H1 (cell line): ENCODE results near the gene KLF4. TPM values are rescaled to one million over a fixed set of nuclear protein-coding genes. Genes with fewer than 3 reads are reported as not detected.

ENCODE experiments used
- CTCF ChIA-PET: fragments of 300-600 bp; sonication (Branson Sonifier 250); formaldehyde crosslinking; loops from one replicate; lab custom pipeline; 2021; ENCODE audit not compliant: partially characterized antibody; lab: Charles Lee
- POLR2A ChIA-PET: fragments of 300-600 bp; sonication (Branson Sonifier 250); formaldehyde crosslinking; loops from one replicate; lab custom pipeline; 2021; ENCODE audit warnings: inconsistent platforms; ENCODE audit not compliant: partially characterized antibody; lab: Charles Lee
- DNase-seq, 2 experiments: peaks; one replicate each; pipeline versions ENCODE4 v3.0.0 to v3.0.0-alpha.2; 2010 to 2022; ENCODE audit warnings: low spot score in 2 of 2, low read depth in 1 of 2, mixed read lengths in 1 of 2
- FAIRE-seq: peaks from 2 replicates; lab custom pipeline; 2011; peaks lifted over from hg19 to GRCh38; lab: Jason Lieb, UNC
- H2AFZ ChIP-seq: 2 replicates; pipeline ENCODE4 v1.8.1; 2012; ENCODE audit warnings: low read length, inconsistent platforms
- H2AK5ac ChIP-seq: 2 replicates; pipeline ENCODE4 v1.6.1; 2013; ENCODE audit warnings: low read depth, low read length
- H2BK120ac ChIP-seq: replicated peaks from 2 replicates; pipeline ENCODE3; 2013; ENCODE audit warnings: low read depth, low read length, inconsistent platforms
- H2BK12ac ChIP-seq: 2 replicates; pipeline ENCODE4 v1.6.1; 2013; ENCODE audit warnings: low read depth, low read length
- H2BK15ac ChIP-seq: 2 replicates; pipeline ENCODE4 v1.6.1; 2013; ENCODE audit warnings: low read length
- H2BK20ac ChIP-seq: 2 replicates; pipeline ENCODE4 v1.6.1; 2013; ENCODE audit warnings: low read length
- H2BK5ac ChIP-seq: 2 replicates; pipeline ENCODE4 v1.6.1; 2013; ENCODE audit warnings: low read depth, low read length
- H3K14ac ChIP-seq: 2 replicates; pipeline ENCODE4 v1.6.1; 2013; ENCODE audit warnings: inconsistent platforms; ENCODE audit not compliant: insufficient read length
- H3K18ac ChIP-seq: 2 replicates; pipeline ENCODE4 v1.6.1; 2013; ENCODE audit warnings: low read length; ENCODE audit errors: extremely low read depth
- H3K23ac ChIP-seq: 2 replicates; pipeline ENCODE4 v1.6.1; 2013; ENCODE audit warnings: inconsistent platforms; ENCODE audit not compliant: insufficient read length
- H3K23me2 ChIP-seq: 2 replicates; pipeline ENCODE4 v1.6.1; 2013; ENCODE audit warnings: low read depth, low read length
- H3K27ac ChIP-seq: 2 replicates; pipeline ENCODE4 v1.6.1; 2011; ENCODE audit warnings: low read depth, low read length, inconsistent platforms
- H3K27me3 ChIP-seq, 4 experiments: replicated peaks in 1 of 4; 1 replicate in 1 of 4; 2 replicates in 3 of 4; pipeline versions ENCODE4 v1.6.1 to v1.8.1; 2011 to 2013; ENCODE audit warnings: low read length in 3 of 4, mild to moderate bottlenecking in 3 of 4, inconsistent platforms in 2 of 4, mixed read lengths in 2 of 4, moderate library complexity in 1 of 4; ENCODE audit not compliant: control insufficient read depth in 3 of 4, insufficient read depth in 3 of 4; ENCODE audit errors: extremely low read depth in 1 of 4
- H3K36me3 ChIP-seq, 4 experiments: 2 replicates each; pipeline versions ENCODE4 v1.6.1 to v1.8.1; 2011 to 2013; ENCODE audit warnings: mild to moderate bottlenecking in 4 of 4, low read length in 3 of 4, moderate library complexity in 2 of 4, control low read depth in 1 of 4, inconsistent platforms in 1 of 4; ENCODE audit not compliant: insufficient read depth in 4 of 4, control insufficient read depth in 2 of 4
- H3K4ac ChIP-seq: replicated peaks from 2 replicates; pipeline ENCODE3; 2013; ENCODE audit warnings: low read length, low read depth, mixed read lengths, inconsistent platforms; ENCODE audit not compliant: insufficient read length
- H3K4me1 ChIP-seq, 4 experiments: replicated peaks in 1 of 4; 1 replicate in 1 of 4; 2 replicates in 3 of 4; pipeline versions ENCODE4 v1.6.1 to v1.8.1; 2011 to 2013; ENCODE audit warnings: low read length in 3 of 4, inconsistent platforms in 2 of 4, mixed read lengths in 1 of 4; ENCODE audit not compliant: insufficient read depth in 4 of 4, control insufficient read depth in 3 of 4
- H3K4me2 ChIP-seq, 2 experiments: 2 replicates each; pipeline versions ENCODE4 v1.6.1 to v1.8.1; 2011 to 2013; ENCODE audit warnings: low read depth in 2 of 2, low read length in 2 of 2, control low read depth in 1 of 2, inconsistent platforms in 1 of 2, mild to moderate bottlenecking in 1 of 2; ENCODE audit not compliant: insufficient read depth in 1 of 2
- H3K4me3 ChIP-seq, 4 experiments: fragments of 200-600, 300-600 bp in 1 of 4; sonication (generic), shearing (Covaris generic), sonication (Bioruptor Twin) in 1 of 4; 2 replicates each; pipeline versions ENCODE4 v1.5.1 to v1.8.1; 2011 to 2016; ENCODE audit warnings: low read length in 4 of 4, low read depth in 3 of 4, control low read depth in 2 of 4, inconsistent platforms in 2 of 4, mild to moderate bottlenecking in 2 of 4, mixed read lengths in 1 of 4, moderate library complexity in 1 of 4; ENCODE audit not compliant: insufficient read depth in 2 of 4; ENCODE audit errors: extremely low read depth in 1 of 4
- H3K56ac ChIP-seq: replicated peaks from 2 replicates; pipeline ENCODE3; 2013; ENCODE audit warnings: low read depth, mild to moderate bottlenecking, mixed read lengths, low read length, inconsistent platforms; ENCODE audit not compliant: insufficient read length
- H3K79me1 ChIP-seq: 2 replicates; pipeline ENCODE4 v1.6.1; 2013; ENCODE audit warnings: low read depth, low read length, control low read depth
- H3K79me2 ChIP-seq, 2 experiments: 2 replicates each; pipeline versions ENCODE4 v1.6.1 to v1.8.1; 2012 to 2013; ENCODE audit warnings: low read length in 2 of 2, mild to moderate bottlenecking in 2 of 2, inconsistent platforms in 1 of 2; ENCODE audit not compliant: insufficient read depth in 2 of 2, control insufficient read depth in 1 of 2
- H3K9ac ChIP-seq, 4 experiments: replicated peaks in 1 of 4; 1 replicate in 1 of 4; 2 replicates in 3 of 4; pipeline versions ENCODE4 v1.6.1 to v1.8.1; 2011 to 2013; ENCODE audit warnings: low read depth in 3 of 4, low read length in 3 of 4, control low read depth in 2 of 4, mild to moderate bottlenecking in 2 of 4, moderate library complexity in 2 of 4, inconsistent platforms in 1 of 4; ENCODE audit errors: extremely low read depth in 1 of 4
- H3K9me3 ChIP-seq, 2 experiments: 2 replicates each; pipeline versions ENCODE4 v1.6.1 to v1.8.1; 2012 to 2013; ENCODE audit warnings: mild to moderate bottlenecking in 2 of 2, moderate library complexity in 2 of 2, control low read depth in 1 of 2, inconsistent platforms in 1 of 2, low read depth in 1 of 2, low read length in 1 of 2, mixed read lengths in 1 of 2; ENCODE audit not compliant: insufficient read depth in 2 of 2
- H4K20me1 ChIP-seq, 2 experiments: replicated peaks in 1 of 2; 2 replicates each; pipeline versions ENCODE3 to v1.8.1; 2011 to 2013; ENCODE audit warnings: inconsistent platforms in 2 of 2, low read length in 2 of 2, mild to moderate bottlenecking in 1 of 2; ENCODE audit not compliant: insufficient read depth in 2 of 2, control insufficient read depth in 1 of 2
- H4K5ac ChIP-seq: 2 replicates; pipeline ENCODE4 v1.6.1; 2013; ENCODE audit warnings: low read length, low read depth, mixed read lengths, inconsistent platforms; ENCODE audit not compliant: insufficient read length
- H4K8ac ChIP-seq: 2 replicates; pipeline ENCODE4 v1.8.0; 2013; ENCODE audit warnings: mild to moderate bottlenecking, moderate library complexity, low read length, inconsistent platforms; ENCODE audit not compliant: insufficient read depth; ENCODE audit errors: extremely low read depth
- H4K91ac ChIP-seq: replicated peaks from 2 replicates; pipeline ENCODE3; 2013; ENCODE audit warnings: low read length, mixed read lengths, inconsistent platforms; ENCODE audit not compliant: insufficient read length
- KDM1A ChIP-seq: fragments of 200-600, 300-600 bp; sonication (generic); IDR thresholded peaks from 2 replicates; pipeline ENCODE4 v1.7.1; 2016; ENCODE audit warnings: mild to moderate bottlenecking, low read length, borderline replicate concordance
- RAD21 ChIP-seq, 2 experiments: IDR thresholded peaks in 1 of 2; conservative IDR thresholded peaks in 1 of 2; 2 replicates each; pipeline ENCODE4 v1.6.1; 2011; ENCODE audit warnings: low read depth in 2 of 2, low read length in 2 of 2, improper control_type of control experiment in 1 of 2, inconsistent platforms in 1 of 2, mild to moderate bottlenecking in 1 of 2, moderate library complexity in 1 of 2
- WGBS, 2 experiments: shearing (Covaris generic) in 1 of 2; methylation state at CpG; one replicate each; pipeline versions ENCODE4 v1.1.6 to v1.1.7; 2013 to 2015; ENCODE audit warnings: low lambda C conversion rate in 2 of 2, mixed read lengths in 2 of 2, inconsistent platforms in 1 of 2, low coverage in 1 of 2, missing lambda C conversion rate in 1 of 2; ENCODE audit not compliant: insufficient replicate concordance in 2 of 2, insufficient coverage in 1 of 2, insufficient read length in 1 of 2; ENCODE audit errors: extremely low coverage in 1 of 2, missing lambda C conversion rate in 1 of 2; 5-methylcytosine and 5-hydroxymethylcytosine counted together
- polyA plus RNA-seq, 7 experiments: library from polyadenylated mRNA; depleted of rRNA in 3 of 7; stranded (reverse) in 5 of 7; unstranded in 2 of 7; fragments of >200 nt in 5 of 7; fragments of 200-250 nt in 2 of 7; gene quantifications; 1 replicate in 5 of 7; 2 replicates in 1 of 7; 4 replicates in 1 of 7; pipeline versions ENCODE4 v1.2.1 to v1.2.3, GENCODE V29; 2011 to 2013; ENCODE audit warnings: missing spikeins in 2 of 7, mixed read lengths in 2 of 7
- total RNA-seq: library from RNA; stranded (reverse); fragmentation: NEBNext Ultra II Directional; extraction: Animal tissue kit (Norgen Biotek cat#: 25700); gene quantifications from 2 replicates; pipeline ENCODE4 v1.2.1, GENCODE V29; 2021

The KLF4 gene
- total and polyA plus RNA-seq, 2 of the 8 experiments (the other 6 are each of a cell fraction or from before 2014, with no cell fraction given), result 0.77 to 2.8 TPM

- Histone ChIP-seq H2BK20ac (no peak overlapping the region), H3K14ac (no peak overlapping the region), H3K9me3 (no peaks in the 10 kb centered on the region), H3K36me3 (no peaks in the 10 kb centered on the region), H2BK15ac (no peak overlapping the region), H3K9ac (no peak overlapping the region), H4K8ac (no peak overlapping the region), H3K56ac (no peak overlapping the region), H4K20me1 (no peaks in the 10 kb centered on the region), H3K4ac (no peak overlapping the region), H3K79me1 (no peaks in the 10 kb centered on the region), H3K4me3 (no peak overlapping the region), H2AFZ (no peak overlapping the region), H3K27ac (no peak overlapping the region), H2BK120ac (no peak overlapping the region), H2BK5ac (no peak overlapping the region), H3K23ac (no peak overlapping the region), H3K4me1 (no peaks in the 10 kb centered on the region), H3K23me2 (no peaks in the 10 kb centered on the region), H4K5ac (no peak overlapping the region), H2BK12ac (0 out of 2 replicates have a peak overlapping the region, but pooled peaks have one; percentile 39), H3K27me3 (no peaks in the 10 kb centered on the region), H3K4me2 (no peak overlapping the region), H3K18ac (no peak overlapping the region), H4K91ac (no peak overlapping the region), H2AK5ac (no peak overlapping the region; the same call in 1 of the 2 replicates), H3K79me2 (no peaks in the 10 kb centered on the region)
- TF ChIP-seq KDM1A (no peak), RAD21 (IDR thresholded peaks at IDR 0.05 in 1 of 2, conservative IDR thresholded peaks at IDR 0.05 in 1 of 2; ENCODE audit: low read depth in 2 of 2, low read length in 2 of 2) (no peak)
- CTCF ChIA-PET, result interaction anchor here (1.1 to 2.6 kb wide), 4 partner anchors 18 to 1166 kb away, joined by 3 to 11 read pairs (median 4); no protein-coding TSS in a partner anchor
- FAIRE-seq (no peak), DNase-seq (no peak)
- WGBS, 2 experiments, result 90% methylated on average over 7 of the region's 7 CpGs; no CpG with 5 or more reads in 1 of the 2 experiments
- POLR2A ChIA-PET, result no interaction called here
Observed at GRCh38 chr9:107504585-107505455, 15.3 kb upstream of the KLF4 start.
